Fibroblast of lung (primary cell): ENCODE measurements around the gene ANKRD49. TPM values are rescaled to one million over a fixed set of nuclear protein-coding genes. Genes with fewer than 3 reads are reported as not detected.

Source experiments
- DNase-seq, 2 donors: peaks; one replicate each; pipeline versions ENCODE4 v3.0.0 to v3.0.0-alpha.2; 2010; ENCODE audit warnings: low read depth in 2 of 2
- H2AFZ ChIP-seq: 2 replicates; pipeline ENCODE4 v1.5.1; 2012; ENCODE audit warnings: low read length, control low read depth, inconsistent platforms
- H3K27ac ChIP-seq: 2 replicates; pipeline ENCODE4 v1.5.1; 2011; ENCODE audit warnings: low read length, control low read depth; ENCODE audit not compliant: insufficient read depth
- H3K27me3 ChIP-seq: 2 replicates; pipeline ENCODE4 v1.5.1; 2011; ENCODE audit warnings: mild to moderate bottlenecking, low read length; ENCODE audit not compliant: control insufficient read depth, insufficient read depth
- H3K36me3 ChIP-seq: 2 replicates; pipeline ENCODE4 v1.5.1; 2011; ENCODE audit warnings: low read length; ENCODE audit not compliant: control insufficient read depth, insufficient read depth
- H3K4me1 ChIP-seq: 2 replicates; pipeline ENCODE4 v1.5.1; 2011; ENCODE audit warnings: low read length; ENCODE audit not compliant: control insufficient read depth, insufficient read depth; ENCODE audit errors: extremely low read depth
- H3K4me2 ChIP-seq: 2 replicates; pipeline ENCODE4 v1.5.1; 2011; ENCODE audit warnings: low read length, control low read depth; ENCODE audit not compliant: insufficient read depth; ENCODE audit errors: extremely low read depth
- H3K4me3 ChIP-seq, 4 experiments: fragments of 200-600 bp in 1 of 4; sonication (generic) in 1 of 4; replicated peaks in 1 of 4; 2 replicates each; pipeline ENCODE4 v1.5.1; 2011 to 2016; ENCODE audit warnings: low read length in 4 of 4, low read depth in 3 of 4, mild to moderate bottlenecking in 3 of 4, control low read depth in 2 of 4, inconsistent platforms in 1 of 4, mixed read lengths in 1 of 4; ENCODE audit not compliant: insufficient read depth in 1 of 4; ENCODE audit errors: control extremely low read depth in 1 of 4
- H3K79me2 ChIP-seq: 2 replicates; pipeline ENCODE4 v1.5.1; 2012; ENCODE audit warnings: mild to moderate bottlenecking, low read length, inconsistent platforms; ENCODE audit not compliant: control insufficient read depth, insufficient read depth
- H3K9ac ChIP-seq: 2 replicates; pipeline ENCODE4 v1.5.1; 2011; ENCODE audit warnings: mild to moderate bottlenecking, low read length, control low read depth; ENCODE audit not compliant: insufficient read depth
- H3K9me3 ChIP-seq: 2 replicates; pipeline ENCODE4 v1.5.1; 2012; ENCODE audit warnings: low read depth, low read length; ENCODE audit not compliant: control insufficient read depth, insufficient read depth
- H4K20me1 ChIP-seq: 2 replicates; pipeline ENCODE4 v1.5.1; 2011; ENCODE audit warnings: low read length; ENCODE audit not compliant: control insufficient read depth, insufficient read depth; ENCODE audit errors: extremely low read depth
- EZH2 ChIP-seq: IDR thresholded peaks from 2 replicates; pipeline ENCODE4 v1.5.1; 2012; ENCODE audit warnings: low read length, control low read depth, mild to moderate bottlenecking; ENCODE audit errors: missing control alignments
- polyA plus RNA-seq, 2 donors: library from polyadenylated mRNA; depleted of rRNA in 1 of 2; stranded (reverse) in 1 of 2; unstranded in 1 of 2; fragments of >200 nt; gene quantifications; 2 replicates each; pipeline ENCODE4 v1.2.1, GENCODE V29; 2011 to 2012; ENCODE audit warnings: missing spikeins in 1 of 2
- total RNA-seq: library from RNA; depleted of rRNA; stranded (reverse); fragments of >200 nt; gene quantifications from 2 replicates; pipeline ENCODE4 v1.2.1, GENCODE V29; 2014
- TF ChIP-seq, protein P1 (sequence below), 2 donors: IDR thresholded peaks in 1 of 2; conservative IDR thresholded peaks in 1 of 2; 1 replicate in 1 of 2; 2 replicates in 1 of 2; pipeline ENCODE4 v1.5.1; 2011 to 2012; ENCODE audit warnings: low read length in 2 of 2, control low read depth in 1 of 2, inconsistent platforms in 1 of 2, low read depth in 1 of 2, mild to moderate bottlenecking in 1 of 2

Gene ANKRD49
- total and polyA plus RNA-seq, 2 donors (not counting 1 experiment from before 2014, with no cell fraction given) = 12.9 to 17.2 TPM

GRCh38 chr11:94515398-94515797 is 21.6 kb downstream of the ANKRD49 start:
- H3K4me1 ChIP-seq = no peaks in the 10 kb centered on the region
- H3K36me3 ChIP-seq = no peaks in the 10 kb centered on the region
- H3K27ac ChIP-seq = no peak overlapping the region
- H3K4me3 ChIP-seq = no peak overlapping the region
- H4K20me1 ChIP-seq = no peaks in the 10 kb centered on the region
- no peak overlapping the region for H3K9ac ChIP-seq
- H3K79me2 ChIP-seq = no peaks in the 10 kb centered on the region
- H3K27me3 ChIP-seq = peaks cover 3% of the 10 kb centered on the region
- H3K9me3 ChIP-seq = no peaks in the 10 kb centered on the region
- TF ChIP-seq, protein P1, sequence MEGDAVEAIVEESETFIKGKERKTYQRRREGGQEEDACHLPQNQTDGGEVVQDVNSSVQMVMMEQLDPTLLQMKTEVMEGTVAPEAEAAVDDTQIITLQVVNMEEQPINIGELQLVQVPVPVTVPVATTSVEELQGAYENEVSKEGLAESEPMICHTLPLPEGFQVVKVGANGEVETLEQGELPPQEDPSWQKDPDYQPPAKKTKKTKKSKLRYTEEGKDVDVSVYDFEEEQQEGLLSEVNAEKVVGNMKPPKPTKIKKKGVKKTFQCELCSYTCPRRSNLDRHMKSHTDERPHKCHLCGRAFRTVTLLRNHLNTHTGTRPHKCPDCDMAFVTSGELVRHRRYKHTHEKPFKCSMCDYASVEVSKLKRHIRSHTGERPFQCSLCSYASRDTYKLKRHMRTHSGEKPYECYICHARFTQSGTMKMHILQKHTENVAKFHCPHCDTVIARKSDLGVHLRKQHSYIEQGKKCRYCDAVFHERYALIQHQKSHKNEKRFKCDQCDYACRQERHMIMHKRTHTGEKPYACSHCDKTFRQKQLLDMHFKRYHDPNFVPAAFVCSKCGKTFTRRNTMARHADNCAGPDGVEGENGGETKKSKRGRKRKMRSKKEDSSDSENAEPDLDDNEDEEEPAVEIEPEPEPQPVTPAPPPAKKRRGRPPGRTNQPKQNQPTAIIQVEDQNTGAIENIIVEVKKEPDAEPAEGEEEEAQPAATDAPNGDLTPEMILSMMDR (conservative IDR thresholded peaks at IDR 0.05 in 1 of 2, IDR thresholded peaks at IDR 0.05 in 1 of 2; ENCODE audit: low read depth in 1 of 2, low read length in 2 of 2) = no peak
- TF ChIP-seq EZH2 = no peak
- DNase-seq = no peak
- no peak overlapping the region for H2AFZ ChIP-seq
- no peak overlapping the region for H3K4me2 ChIP-seq

GRCh38 chr11:94516725-94517124 is 22.9 kb downstream of the ANKRD49 start:
- no peak overlapping the region for H2AFZ ChIP-seq
- peaks cover 3% of the 10 kb centered on the region for H3K27me3 ChIP-seq
- no peak overlapping the region for H3K9ac ChIP-seq
- H3K79me2 ChIP-seq = no peaks in the 10 kb centered on the region
- TF ChIP-seq, protein P1 (conservative IDR thresholded peaks at IDR 0.05 in 1 of 2, IDR thresholded peaks at IDR 0.05 in 1 of 2; ENCODE audit: low read depth in 1 of 2, low read length in 2 of 2) = no peak
- no peak for TF ChIP-seq EZH2
- H4K20me1 ChIP-seq = no peaks in the 10 kb centered on the region
- DNase-seq = no peak
- no peaks in the 10 kb centered on the region for H3K36me3 ChIP-seq
- no peaks in the 10 kb centered on the region for H3K4me1 ChIP-seq
- H3K9me3 ChIP-seq = no peaks in the 10 kb centered on the region
- no peak overlapping the region for H3K4me3 ChIP-seq
- H3K27ac ChIP-seq = no peak overlapping the region
- no peak overlapping the region for H3K4me2 ChIP-seq

DNA sequence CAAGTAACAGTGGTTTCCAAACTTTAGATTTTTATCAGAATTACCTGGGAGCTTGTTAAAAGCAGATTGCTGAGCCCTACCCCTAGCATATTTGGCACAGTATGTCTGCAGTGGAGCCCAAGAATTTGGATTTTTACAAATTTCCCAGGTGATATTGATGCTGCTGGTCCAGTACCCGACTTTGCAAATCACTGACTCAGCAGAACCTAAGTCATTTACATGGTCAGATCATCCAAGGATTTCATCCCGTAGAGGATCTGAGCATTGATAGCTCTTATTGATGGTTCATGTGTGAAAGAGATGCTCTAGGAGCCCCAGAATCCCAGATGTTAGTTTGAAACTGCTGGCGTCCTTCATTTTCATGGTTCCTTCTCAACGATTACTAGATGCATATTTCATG is 24.5 kb downstream of the ANKRD49 start:
- Histone ChIP-seq H3K9me3 (no peaks in the 10 kb centered on the region), H3K27me3 (peaks cover 3% of the 10 kb centered on the region), H2AFZ (no peak overlapping the region), H3K4me3 (no peak overlapping the region), H4K20me1 (no peaks in the 10 kb centered on the region), H3K9ac (no peak overlapping the region), H3K4me2 (no peak overlapping the region), H3K79me2 (no peaks in the 10 kb centered on the region), H3K36me3 (no peaks in the 10 kb centered on the region), H3K27ac (no peak overlapping the region), H3K4me1 (no peaks in the 10 kb centered on the region)
- no peak for TF ChIP-seq EZH2
- TF ChIP-seq, protein P1 (conservative IDR thresholded peaks at IDR 0.05 in 1 of 2, IDR thresholded peaks at IDR 0.05 in 1 of 2; ENCODE audit: low read depth in 1 of 2, low read length in 2 of 2) = no peak
- DNase-seq = no peak
